Liver (tissue), 3 donors: ENCODE results near the gene CYP3A5.

Source experiments
- ATF3 ChIP-seq: IDR thresholded peaks from 2 replicates; pipeline ENCODE4 v1.6.1; 2016; ENCODE audit warnings: antibody characterized with exemption
- CTCF ChIP-seq: fragments of 150-350 bp; IDR thresholded peaks from 2 replicates; pipeline ENCODE4 v1.5.1; 2017; ENCODE audit warnings: improper control_type of control experiment, low read depth, low read length; ENCODE audit not compliant: missing input control
- FOXA1 ChIP-seq: IDR thresholded peaks from 2 replicates; pipeline ENCODE4 v1.6.1; 2016; ENCODE audit warnings: antibody characterized with exemption
- HNF4A ChIP-seq, 2 donors: conservative IDR thresholded peaks; 2 replicates each; pipeline ENCODE4 v1.6.1; 2016; ENCODE audit warnings: antibody characterized with exemption in 2 of 2, mild to moderate bottlenecking in 2 of 2
- HNF4G ChIP-seq: IDR thresholded peaks from 2 replicates; pipeline ENCODE4 v1.6.1; 2016; ENCODE audit warnings: antibody characterized with exemption
- JUND ChIP-seq, 2 donors: IDR thresholded peaks; 2 replicates each; pipeline ENCODE4 v1.6.1; 2016; ENCODE audit warnings: antibody characterized with exemption in 2 of 2
- NR2F2 ChIP-seq: IDR thresholded peaks from 2 replicates; pipeline ENCODE4 v1.6.1; 2016; ENCODE audit warnings: antibody characterized with exemption
- RAD21 ChIP-seq, 2 donors: IDR thresholded peaks; 2 replicates each; pipeline ENCODE4 v1.6.1; 2016; ENCODE audit warnings: antibody characterized with exemption in 2 of 2, mild to moderate bottlenecking in 2 of 2
- REST ChIP-seq: IDR thresholded peaks from 2 replicates; pipeline ENCODE4 v1.6.1; 2016; ENCODE audit warnings: antibody characterized with exemption, mild to moderate bottlenecking
- TAF1 ChIP-seq: conservative IDR thresholded peaks from 2 replicates; pipeline ENCODE4 v1.6.1; 2016; ENCODE audit warnings: antibody characterized with exemption, mild to moderate bottlenecking
- YY1 ChIP-seq: IDR thresholded peaks from 2 replicates; pipeline ENCODE4 v1.6.1; 2016; ENCODE audit warnings: antibody characterized with exemption, mild to moderate bottlenecking
- ZBTB33 ChIP-seq: IDR thresholded peaks from 2 replicates; pipeline ENCODE4 v1.6.1; 2016; ENCODE audit warnings: antibody characterized with exemption
- TF ChIP-seq, protein P1 (sequence below): IDR thresholded peaks from 2 replicates; pipeline ENCODE4 v1.6.1; 2016; ENCODE audit warnings: antibody characterized with exemption
- donor health status: healthy.
- donor health status: healthy.

- TF ChIP-seq CTCF: no peak
- TF ChIP-seq FOXA1: no peak
- TF ChIP-seq HNF4G: no peak
- TF ChIP-seq RAD21 (IDR thresholded peaks at IDR 0.05): no peak
- TF ChIP-seq HNF4A (conservative IDR thresholded peaks at IDR 0.05): no peak
- no peak for TF ChIP-seq TAF1
- peak; percentile 7 for TF ChIP-seq ATF3
- no peak for TF ChIP-seq NR2F2
- no peak for TF ChIP-seq YY1
- TF ChIP-seq, protein P1, sequence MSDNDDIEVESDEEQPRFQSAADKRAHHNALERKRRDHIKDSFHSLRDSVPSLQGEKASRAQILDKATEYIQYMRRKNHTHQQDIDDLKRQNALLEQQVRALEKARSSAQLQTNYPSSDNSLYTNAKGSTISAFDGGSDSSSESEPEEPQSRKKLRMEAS: no peak
- TF ChIP-seq REST: no peak
- no peak for TF ChIP-seq JUND (IDR thresholded peaks at IDR 0.05)
- TF ChIP-seq ZBTB33: no peak
Observed at GRCh38 chr7:99669782-99670181, 10.0 kb downstream of the CYP3A5 start.
